SK-N-SH treated with all-trans-retinoic acid at 6 μM for 48 hours (cell line): Measurements from ENCODE around the gene AKAP5.

Experiments used
- ARNTL ChIP-seq: fragments of 450-650 bp; formaldehyde crosslinking; IDR thresholded peaks from 2 replicates; pipeline ENCODE4 v1.5.0; 2020; ENCODE audit warnings: low read depth, mild to moderate bottlenecking, moderate library complexity, borderline replicate concordance
- BACH2 ChIP-seq: fragments of 250-450 bp; sonication (Bioruptor Pico); IDR thresholded peaks from 2 replicates; pipeline ENCODE4 v1.9.0; 2021; ENCODE audit warnings: mild to moderate bottlenecking, borderline replicate concordance
- CSRNP3 ChIP-seq: fragments of 250-450 bp; sonication (Bioruptor Pico); IDR thresholded peaks from 2 replicates; pipeline ENCODE4 v1.5.1; 2021; ENCODE audit warnings: mild to moderate bottlenecking, moderate library complexity
- GLIS3 ChIP-seq: fragments of 250-450 bp; sonication (Bioruptor Pico); IDR thresholded peaks from 2 replicates; pipeline ENCODE4 v1.5.0; 2020; ENCODE audit warnings: mild to moderate bottlenecking, moderate library complexity
- SNAI2 ChIP-seq: fragments of 250-450 bp; sonication (Bioruptor Pico); IDR thresholded peaks from 2 replicates; pipeline ENCODE4 v1.5.0; 2020; ENCODE audit warnings: mild to moderate bottlenecking, moderate library complexity
- TOX ChIP-seq: fragments of 250-450 bp; sonication (Bioruptor Pico); IDR thresholded peaks from 2 replicates; pipeline ENCODE4 v1.8.0; 2021; ENCODE audit warnings: mild to moderate bottlenecking, moderate library complexity, borderline replicate concordance
- ZC3H10 ChIP-seq: fragments of 250-450 bp; sonication (Bioruptor Pico); IDR thresholded peaks from 2 replicates; pipeline ENCODE4 v1.5.1; 2021; ENCODE audit warnings: mild to moderate bottlenecking, moderate library complexity
- ZFP30 ChIP-seq: fragments of 450-650 bp; formaldehyde crosslinking; IDR thresholded peaks from 2 replicates; pipeline ENCODE4 v1.5.0; 2022; ENCODE audit warnings: mild to moderate bottlenecking, moderate library complexity
- ZNF565 ChIP-seq: fragments of 450-650 bp; formaldehyde crosslinking; conservative IDR thresholded peaks from 2 replicates; pipeline ENCODE4 v1.5.0; 2020; ENCODE audit warnings: low read depth, mild to moderate bottlenecking, moderate library complexity
- ZNF8 ChIP-seq: fragments of 450-650 bp; formaldehyde crosslinking; IDR thresholded peaks from 2 replicates; pipeline ENCODE4 v1.5.0; 2020; ENCODE audit warnings: mild to moderate bottlenecking, moderate library complexity
- TF ChIP-seq, protein P1 (sequence below): fragments of 250-450 bp; sonication (Bioruptor Pico); IDR thresholded peaks from 2 replicates; pipeline ENCODE4 v1.5.1; 2020; ENCODE audit warnings: low read depth, mild to moderate bottlenecking, moderate library complexity

- TF ChIP-seq SNAI2, result no peak
- TF ChIP-seq, protein P1, sequence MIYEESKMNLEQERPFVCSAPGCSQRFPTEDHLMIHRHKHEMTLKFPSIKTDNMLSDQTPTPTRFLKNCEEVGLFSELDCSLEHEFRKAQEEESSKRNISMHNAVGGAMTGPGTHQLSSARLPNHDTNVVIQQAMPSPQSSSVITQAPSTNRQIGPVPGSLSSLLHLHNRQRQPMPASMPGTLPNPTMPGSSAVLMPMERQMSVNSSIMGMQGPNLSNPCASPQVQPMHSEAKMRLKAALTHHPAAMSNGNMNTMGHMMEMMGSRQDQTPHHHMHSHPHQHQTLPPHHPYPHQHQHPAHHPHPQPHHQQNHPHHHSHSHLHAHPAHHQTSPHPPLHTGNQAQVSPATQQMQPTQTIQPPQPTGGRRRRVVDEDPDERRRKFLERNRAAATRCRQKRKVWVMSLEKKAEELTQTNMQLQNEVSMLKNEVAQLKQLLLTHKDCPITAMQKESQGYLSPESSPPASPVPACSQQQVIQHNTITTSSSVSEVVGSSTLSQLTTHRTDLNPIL (CRISPR knock-in tag), result no peak
- TF ChIP-seq ZNF565 (CRISPR knock-in tag), result no peak
- TF ChIP-seq ZNF8 (CRISPR knock-in tag), result no peak
- TF ChIP-seq GLIS3 (CRISPR knock-in tag), result no peak
- no peak for TF ChIP-seq TOX (CRISPR knock-in tag)
- no peak for TF ChIP-seq ZC3H10 (CRISPR knock-in tag)
- TF ChIP-seq CSRNP3 (CRISPR knock-in tag), result no peak
- TF ChIP-seq BACH2 (CRISPR knock-in tag), result no peak
- no peak for TF ChIP-seq ARNTL
- TF ChIP-seq ZFP30 (CRISPR knock-in tag), result no peak
Observed at GRCh38 chr14:64450255-64450654, 15.0 kb upstream of the AKAP5 start.
